Panc1 (cell line): ENCODE data around the gene PCLO. TPM values are rescaled to one million over a fixed set of nuclear protein-coding genes. Genes with fewer than 3 reads are reported as not detected.

Experiments used
- ATAC-seq: fragments of 200-7000 bp; cut with Tn5 transposase; 2 replicates; pipeline ENCODE4 v1.9.1; 2020; ENCODE audit warnings: mild to moderate bottlenecking, moderate library complexity
- BruUV-seq: library from RNA; stranded (reverse); fragments of 400-500 nt; replicated peaks from 2 replicates; lab custom pipeline; 2021; lab: Mats Ljungman, UMichigan
- CTCF ChIA-PET: fragments of 300-600 bp; sonication (Branson Sonifier 250); formaldehyde crosslinking; loops from one replicate; lab custom pipeline; 2022; ENCODE audit warnings: antibody characterized with exemption; lab: Charles Lee
- POLR2A ChIA-PET: fragments of 300-600 bp; sonication (Branson Sonifier 250); formaldehyde crosslinking; loops from one replicate; lab custom pipeline; 2022; ENCODE audit warnings: antibody characterized with exemption; lab: Charles Lee
- DNase-seq: peaks from one replicate; pipeline ENCODE4 v3.0.0-alpha.2; 2010; ENCODE audit warnings: low read depth, low spot score
- H3K27ac ChIP-seq: 2 replicates; pipeline ENCODE4 v1.5.1; 2011; ENCODE audit warnings: mild to moderate bottlenecking, low read length, inconsistent platforms
- H3K27me3 ChIP-seq: fragments of 200-500 bp; sonication (Bioruptor generic); 2 replicates; pipeline ENCODE4 v1.6.0; 2014; ENCODE audit warnings: low read length, inconsistent platforms; ENCODE audit not compliant: control insufficient read depth, insufficient read depth
- H3K36me3 ChIP-seq: fragments of 200-500 bp; sonication (Bioruptor generic); 2 replicates; pipeline ENCODE4 v1.5.1; 2014; ENCODE audit warnings: inconsistent platforms, mild to moderate bottlenecking, low read length, moderate library complexity; ENCODE audit not compliant: control insufficient read depth, insufficient read depth
- H3K4me1 ChIP-seq: 2 replicates; pipeline ENCODE4 v1.5.1; 2011; ENCODE audit warnings: inconsistent platforms, mild to moderate bottlenecking, low read length, moderate library complexity; ENCODE audit not compliant: control insufficient read depth, insufficient read depth
- H3K4me3 ChIP-seq, 2 experiments: 2 replicates each; pipeline ENCODE4 v1.5.1; 2011 to 2012; ENCODE audit warnings: low read depth in 2 of 2, low read length in 2 of 2, mild to moderate bottlenecking in 2 of 2, inconsistent platforms in 1 of 2, moderate library complexity in 1 of 2
- H3K9me3 ChIP-seq: fragments of 200-500 bp; sonication (Bioruptor generic); 2 replicates; pipeline ENCODE4 v1.5.1; 2014; ENCODE audit warnings: low read depth, mild to moderate bottlenecking, inconsistent platforms, low read length, moderate library complexity; ENCODE audit not compliant: control insufficient read depth, insufficient read depth
- CTCF ChIP-seq: fragments of 450-650 bp; IDR thresholded peaks from 2 replicates; pipeline ENCODE4 v1.5.1; 2017; ENCODE audit warnings: mild to moderate bottlenecking
- POLR2AphosphoS5 ChIP-seq: IDR thresholded peaks from 2 replicates; pipeline ENCODE4 v1.6.1; 2012; ENCODE audit warnings: mild to moderate bottlenecking, low read depth, low read length, moderate library complexity
- SIN3A ChIP-seq: IDR thresholded peaks from 2 replicates; pipeline ENCODE4 v1.6.1; 2012; ENCODE audit warnings: low read depth, mild to moderate bottlenecking, low read length, moderate library complexity, borderline replicate concordance; ENCODE audit not compliant: insufficient read depth
- TCF7L2 ChIP-seq: IDR thresholded peaks from 2 replicates; pipeline ENCODE4 v1.6.1; 2011; ENCODE audit warnings: mild to moderate bottlenecking, low read depth, low read length, inconsistent platforms
- in situ Hi-C: cut with HindIII; loops from 2 replicates; pipeline ENCODE4 v1.10.0; 2016; ENCODE audit warnings: low sequenced_read_pairs, low pct_unique_long_range_greater_than_20kb
- intact Hi-C: fragments of 100-400 bp; cut with micrococcal nuclease; formaldehyde crosslinking; loops from one replicate; pipeline ENCODE4 v1.10.0; 2022; ENCODE audit not compliant: unreplicated experiment
- total RNA-seq: library from RNA; stranded (reverse); gene quantifications from one replicate; pipeline ENCODE4 v1.2.1, GENCODE V29; 2021; ENCODE audit not compliant: unreplicated experiment
- TF ChIP-seq, protein P1 (sequence below), 2 experiments: IDR thresholded peaks; 2 replicates each; pipeline ENCODE4 v1.6.1; 2011 to 2012; ENCODE audit warnings: low read depth in 2 of 2, control low read depth in 1 of 2, low read length in 1 of 2, mild to moderate bottlenecking in 1 of 2, moderate library complexity in 1 of 2; ENCODE audit not compliant: insufficient read depth in 1 of 2

The PCLO gene
- total RNA-seq, 1 experiment from 2014 or later = 1.1 TPM

GRCh38 chr7:83118347-83119025, 44.2 kb downstream of the PCLO start:
- Histone ChIP-seq H3K27ac (no peak overlapping the region), H3K36me3 (no peaks in the 10 kb centered on the region), H3K4me1 (no peaks in the 10 kb centered on the region), H3K9me3 (no peaks in the 10 kb centered on the region), H3K27me3 (no peaks in the 10 kb centered on the region), H3K4me3 (no peak overlapping the region)
- DNase-seq = no peak
- ChIA-PET POLR2A (no interaction called here), CTCF (no interaction called here)
- TF ChIP-seq CTCF = no peak; the same call in 1 of the 2 replicates
- no peak for TF ChIP-seq SIN3A
- no peak for TF ChIP-seq POLR2AphosphoS5
- TF ChIP-seq, protein P1, sequence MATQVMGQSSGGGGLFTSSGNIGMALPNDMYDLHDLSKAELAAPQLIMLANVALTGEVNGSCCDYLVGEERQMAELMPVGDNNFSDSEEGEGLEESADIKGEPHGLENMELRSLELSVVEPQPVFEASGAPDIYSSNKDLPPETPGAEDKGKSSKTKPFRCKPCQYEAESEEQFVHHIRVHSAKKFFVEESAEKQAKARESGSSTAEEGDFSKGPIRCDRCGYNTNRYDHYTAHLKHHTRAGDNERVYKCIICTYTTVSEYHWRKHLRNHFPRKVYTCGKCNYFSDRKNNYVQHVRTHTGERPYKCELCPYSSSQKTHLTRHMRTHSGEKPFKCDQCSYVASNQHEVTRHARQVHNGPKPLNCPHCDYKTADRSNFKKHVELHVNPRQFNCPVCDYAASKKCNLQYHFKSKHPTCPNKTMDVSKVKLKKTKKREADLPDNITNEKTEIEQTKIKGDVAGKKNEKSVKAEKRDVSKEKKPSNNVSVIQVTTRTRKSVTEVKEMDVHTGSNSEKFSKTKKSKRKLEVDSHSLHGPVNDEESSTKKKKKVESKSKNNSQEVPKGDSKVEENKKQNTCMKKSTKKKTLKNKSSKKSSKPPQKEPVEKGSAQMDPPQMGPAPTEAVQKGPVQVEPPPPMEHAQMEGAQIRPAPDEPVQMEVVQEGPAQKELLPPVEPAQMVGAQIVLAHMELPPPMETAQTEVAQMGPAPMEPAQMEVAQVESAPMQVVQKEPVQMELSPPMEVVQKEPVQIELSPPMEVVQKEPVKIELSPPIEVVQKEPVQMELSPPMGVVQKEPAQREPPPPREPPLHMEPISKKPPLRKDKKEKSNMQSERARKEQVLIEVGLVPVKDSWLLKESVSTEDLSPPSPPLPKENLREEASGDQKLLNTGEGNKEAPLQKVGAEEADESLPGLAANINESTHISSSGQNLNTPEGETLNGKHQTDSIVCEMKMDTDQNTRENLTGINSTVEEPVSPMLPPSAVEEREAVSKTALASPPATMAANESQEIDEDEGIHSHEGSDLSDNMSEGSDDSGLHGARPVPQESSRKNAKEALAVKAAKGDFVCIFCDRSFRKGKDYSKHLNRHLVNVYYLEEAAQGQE (IDR thresholded peaks at IDR 0.05; ENCODE audit: insufficient read depth in 1 of 2, low read depth in 2 of 2, low read length in 1 of 2) = no peak
- no peak for TF ChIP-seq TCF7L2
- intact Hi-C loops (no loop called here), in situ Hi-C loops (no loop called here)
- ATAC-seq = no peak
- no TSS peak for BruUV-seq

- POLR2A ChIA-PET = no interaction called here
- H3K4me3 ChIP-seq = no peak overlapping the region
Observed at GRCh38 chr7:83117466-83117865, 45.2 kb downstream of the PCLO start.

More at GRCh38 chr7:83117466-83117865, 45.2 kb downstream of the PCLO start:
- in situ Hi-C loops = no loop called here
- DNase-seq (no peak), ATAC-seq (no peak)
- Histone ChIP-seq H3K36me3 (no peaks in the 10 kb centered on the region), H3K27ac (no peak overlapping the region), H3K4me1 (no peaks in the 10 kb centered on the region), H3K9me3 (no peaks in the 10 kb centered on the region), H3K27me3 (no peaks in the 10 kb centered on the region)
- CTCF ChIA-PET = no interaction called here
- TF ChIP-seq POLR2AphosphoS5 = no peak
- no peak for TF ChIP-seq CTCF
- TF ChIP-seq SIN3A = no peak
- TF ChIP-seq, protein P1 (IDR thresholded peaks at IDR 0.05; ENCODE audit: insufficient read depth in 1 of 2, low read depth in 2 of 2, low read length in 1 of 2) = no peak
- TF ChIP-seq TCF7L2 = no peak
- BruUV-seq = no TSS peak
- intact Hi-C loops = no loop called here
